IMR-90 (cell line): ENCODE measurements around the gene FADS1. TPM values are rescaled to one million over a fixed set of nuclear protein-coding genes. Genes with fewer than 3 reads are reported as not detected.

ENCODE experiments used
- ATAC-seq: fragments of 200-7000 bp; cut with Tn5 transposase; 2 replicates; pipeline ENCODE4 v1.9.1; 2020; ENCODE audit warnings: low read depth, mild to moderate bottlenecking, moderate library complexity
- BruUV-seq: library from RNA; stranded (reverse); fragments of 400-500 nt; replicated peaks from 2 replicates; lab custom pipeline; 2021; lab: Mats Ljungman, UMichigan
- CTCF ChIA-PET: fragments of 300-600 bp; formaldehyde crosslinking; extraction: SDS; loops from one replicate; lab custom pipeline; 2021; ENCODE audit warnings: antibody characterized with exemption; lab: Yijun Ruan, JAX
- POLR2A ChIA-PET: fragments of 300-600 bp; sonication (Branson Sonifier 250); formaldehyde crosslinking; loops from one replicate; lab custom pipeline; 2022; ENCODE audit warnings: antibody characterized with exemption; ENCODE audit not compliant: unreplicated experiment; lab: Charles Lee
- DNase-seq: peaks from one replicate; pipeline ENCODE4 v3.0.0; 2013
- H2AFZ ChIP-seq: replicated peaks from 2 replicates; pipeline ENCODE3; 2013; ENCODE audit warnings: low read length, mild to moderate bottlenecking; ENCODE audit not compliant: poor library complexity
- H2AK5ac ChIP-seq: 2 replicates; pipeline ENCODE4 v1.6.1; 2013; ENCODE audit warnings: low read depth, low read length, inconsistent platforms
- H2AK9ac ChIP-seq: replicated peaks from 2 replicates; pipeline ENCODE3; 2013; ENCODE audit warnings: mild to moderate bottlenecking, low read depth, low read length, moderate library complexity; ENCODE audit not compliant: poor library complexity
- H2BK120ac ChIP-seq: 2 replicates; pipeline ENCODE4 v1.6.1; 2013; ENCODE audit warnings: low read depth, low read length, inconsistent platforms
- H2BK15ac ChIP-seq: 3 replicates; pipeline ENCODE4 v1.6.1; 2013; ENCODE audit warnings: low read depth, low read length, inconsistent platforms
- H2BK20ac ChIP-seq: 2 replicates; pipeline ENCODE4 v1.6.1; 2013; ENCODE audit warnings: low read depth, mild to moderate bottlenecking, inconsistent platforms, low read length, moderate library complexity
- H2BK5ac ChIP-seq: 2 replicates; pipeline ENCODE4 v1.6.1; 2013; ENCODE audit warnings: mild to moderate bottlenecking, low read depth, low read length, inconsistent platforms; ENCODE audit not compliant: poor library complexity, severe bottlenecking
- H3K14ac ChIP-seq: replicated peaks from 2 replicates; pipeline ENCODE4 v1.6.1; 2013; ENCODE audit warnings: low read depth, low read length, inconsistent platforms
- H3K18ac ChIP-seq: 2 replicates; pipeline ENCODE4 v1.6.1; 2013; ENCODE audit warnings: low read depth, low read length, control low read depth
- H3K23ac ChIP-seq: 2 replicates; pipeline ENCODE4 v1.6.1; 2013; ENCODE audit warnings: low read depth, low read length, inconsistent platforms
- H3K27ac ChIP-seq: 2 replicates; pipeline ENCODE4 v1.5.1; 2013; ENCODE audit warnings: mild to moderate bottlenecking, control low read depth, low read length; ENCODE audit not compliant: insufficient read depth
- H3K27me3 ChIP-seq: 2 replicates; pipeline ENCODE4 v1.6.1; 2013; ENCODE audit warnings: low read length; ENCODE audit not compliant: control insufficient read depth, insufficient read depth
- H3K36me3 ChIP-seq: 2 replicates; pipeline ENCODE4 v1.6.1; 2013; ENCODE audit warnings: low read length, mixed read lengths; ENCODE audit not compliant: control insufficient read depth, insufficient read depth
- H3K4ac ChIP-seq: 2 replicates; pipeline ENCODE4 v1.6.1; 2013; ENCODE audit warnings: low read depth, low read length, inconsistent platforms
- H3K4me1 ChIP-seq: 2 replicates; pipeline ENCODE4 v1.6.1; 2013; ENCODE audit warnings: low read length, mixed read lengths; ENCODE audit not compliant: control insufficient read depth, insufficient read depth
- H3K4me2 ChIP-seq: 2 replicates; pipeline ENCODE4 v1.6.1; 2013; ENCODE audit warnings: low read depth, mild to moderate bottlenecking, control low read depth, low read length, moderate library complexity
- H3K4me3 ChIP-seq: 2 replicates; pipeline ENCODE4 v1.5.1; 2013; ENCODE audit warnings: low read depth, mild to moderate bottlenecking, control low read depth, low read length, moderate library complexity; ENCODE audit not compliant: insufficient read depth
- H3K56ac ChIP-seq: 2 replicates; pipeline ENCODE4 v1.6.1; 2013; ENCODE audit warnings: low read length, inconsistent platforms; ENCODE audit not compliant: insufficient read depth; ENCODE audit errors: extremely low read depth
- H3K79me1 ChIP-seq, 2 experiments: 2 replicates each; pipeline ENCODE4 v1.6.1; 2013; ENCODE audit warnings: low read length in 2 of 2, inconsistent platforms in 1 of 2, low read depth in 1 of 2
- H3K9ac ChIP-seq: 2 replicates; pipeline ENCODE4 v1.6.1; 2013; ENCODE audit warnings: low read depth, low read length, control low read depth
- H3K9me1 ChIP-seq: 2 replicates; pipeline ENCODE4 v1.6.1; 2013; ENCODE audit warnings: low read length, inconsistent platforms; ENCODE audit not compliant: insufficient read depth
- H3K9me3 ChIP-seq: 2 replicates; pipeline ENCODE4 v1.6.1; 2013; ENCODE audit warnings: low read length; ENCODE audit not compliant: control insufficient read depth, insufficient read depth
- H4K20me1 ChIP-seq: 2 replicates; pipeline ENCODE4 v1.6.1; 2013; ENCODE audit warnings: low read length, inconsistent platforms; ENCODE audit not compliant: insufficient read depth
- H4K5ac ChIP-seq: 2 replicates; pipeline ENCODE4 v1.6.1; 2013; ENCODE audit warnings: mild to moderate bottlenecking, low read depth, low read length, control low read depth
- H4K8ac ChIP-seq, 2 experiments: 2 replicates each; pipeline ENCODE4 v1.6.1; 2013; ENCODE audit warnings: low read depth in 2 of 2, low read length in 2 of 2, control low read depth in 1 of 2, inconsistent platforms in 1 of 2
- H4K91ac ChIP-seq: 2 replicates; pipeline ENCODE4 v1.6.1; 2013; ENCODE audit warnings: low read depth, low read length, inconsistent platforms; ENCODE audit not compliant: insufficient read depth
- BHLHE40 ChIP-seq: fragments of 150-350 bp; IDR thresholded peaks from 2 replicates; pipeline ENCODE4 v1.6.1; 2016; ENCODE audit warnings: mild to moderate bottlenecking, low read depth, low read length
- CEBPB ChIP-seq: IDR thresholded peaks from 2 replicates; pipeline ENCODE4 v1.6.1; 2012; ENCODE audit warnings: low read depth, low read length, improper control_type of control experiment
- FOS ChIP-seq: fragments of 150-350 bp; IDR thresholded peaks from 2 replicates; pipeline ENCODE4 v1.6.1; 2016; ENCODE audit warnings: low read depth, low read length
- MXI1 ChIP-seq: IDR thresholded peaks from 2 replicates; pipeline ENCODE4 v1.6.1; 2012; ENCODE audit warnings: low read depth, mild to moderate bottlenecking, low read length, moderate library complexity, borderline replicate concordance
- NFE2L2 ChIP-seq: fragments of 150-350 bp; IDR thresholded peaks from 2 replicates; pipeline ENCODE4 v1.6.1; 2016; ENCODE audit warnings: low read depth, mild to moderate bottlenecking, low read length
- POLR2A ChIP-seq: IDR thresholded peaks from 2 replicates; pipeline ENCODE4 v1.6.1; 2012; ENCODE audit warnings: mild to moderate bottlenecking, low read depth, low read length
- RAD21 ChIP-seq: IDR thresholded peaks from 2 replicates; pipeline ENCODE4 v1.6.1; 2012; ENCODE audit warnings: low read length, improper control_type of control experiment
- RFX5 ChIP-seq: IDR thresholded peaks from 2 replicates; pipeline ENCODE4 v1.8.0; 2012; ENCODE audit warnings: low read depth, mild to moderate bottlenecking, low read length, moderate library complexity
- SMC3 ChIP-seq: fragments of 150-350 bp; IDR thresholded peaks from 2 replicates; pipeline ENCODE4 v1.6.1; 2016; ENCODE audit warnings: low read depth, mild to moderate bottlenecking, antibody characterized with exemption, low read length, moderate library complexity
- WGBS, 2 experiments: methylation state at CpG; one replicate each; pipeline versions ENCODE4 v1.1.5 to v1.1.7; 2013; ENCODE audit warnings: missing lambda C conversion rate in 2 of 2; ENCODE audit not compliant: insufficient read length in 1 of 2; ENCODE audit errors: extremely low coverage in 2 of 2; 5-methylcytosine and 5-hydroxymethylcytosine counted together
- dilution Hi-C: fragments of 300-500 bp; cut with HindIII; formaldehyde crosslinking; loops from one replicate; pipeline ENCODE4 v1.14.3; 2018; ENCODE audit warnings: low sequenced_read_pairs; ENCODE audit not compliant: unreplicated experiment
- in situ Hi-C: fragments of 300-500 bp; cut with MboI; formaldehyde crosslinking; loops from 3 replicates; pipeline ENCODE4 v1.14.3; 2019; ENCODE audit warnings: low sequenced_read_pairs, inconsistent platforms, mixed read lengths
- intact Hi-C: fragments of 100-400 bp; cut with micrococcal nuclease; formaldehyde crosslinking; loops from 2 replicates; pipeline ENCODE4 v1.10.0; 2022
- polyA plus RNA-seq, 3 experiments: library from polyadenylated mRNA; depleted of rRNA; stranded (reverse); fragments of >200 nt; gene quantifications; 2 replicates each; pipeline ENCODE4 v1.2.3, GENCODE V29; 2012; ENCODE audit warnings: low replicate concordance in 1 of 3
- total RNA-seq: library from RNA; depleted of rRNA; stranded (reverse); fragments of >200 nt; gene quantifications from 2 replicates; pipeline ENCODE4 v1.2.3, GENCODE V29; 2012
- TF ChIP-seq, protein P1 (sequence below): fragments of 150-350 bp; IDR thresholded peaks from 2 replicates; pipeline ENCODE4 v1.6.1; 2016; ENCODE audit warnings: low read depth, mild to moderate bottlenecking, low read length, moderate library complexity, borderline replicate concordance
- TF ChIP-seq, protein P2 (sequence below): conservative IDR thresholded peaks from 2 replicates; pipeline ENCODE4 v1.5.1; 2012; ENCODE audit warnings: mild to moderate bottlenecking, low read depth, low read length, improper control_type of control experiment
- TF ChIP-seq, protein P3 (sequence below): fragments of 150-350 bp; IDR thresholded peaks from 2 replicates; pipeline ENCODE4 v1.6.1; 2017; ENCODE audit warnings: mild to moderate bottlenecking, antibody characterized with exemption, low read length, low read depth

Gene FADS1
- total and polyA plus RNA-seq, 2 of the 4 experiments (the other 2 are of a cell fraction) = 16.3 to 18.4 TPM

GRCh38 chr11:61834278-61835048, 17.7 kb upstream of the FADS1 start:
- Histone ChIP-seq H3K27me3 (no peaks in the 10 kb centered on the region), H4K91ac (0 out of 2 replicates have a peak overlapping the region, but pooled peaks have one; percentile 34), H3K56ac (no peak overlapping the region), H2BK15ac (no peak overlapping the region; the same call in 2 of the 3 replicates), H4K8ac (peak overlapping the region in 1 of 2 experiments; percentile 83; a peak in 1 of 4 replicates), H3K9ac (no peak overlapping the region), H3K79me1 (peaks cover 14 to 81% of the 10 kb centered on the region in 2 experiments), H2AK5ac (peak overlapping the region; percentile 28; the same call in 1 of the 2 replicates), H3K23ac (peak overlapping the region; percentile 80; the same call in 1 of the 2 replicates), H2BK120ac (peak overlapping the region; percentile 68), H3K14ac (peak overlapping the region; percentile 80), H2BK5ac (no peak overlapping the region), H4K20me1 (peaks cover 55% of the 10 kb centered on the region; the same call in 1 of the 2 replicates), H3K4me3 (no peak overlapping the region), H3K9me1 (peaks cover 24% of the 10 kb centered on the region), H4K5ac (no peak overlapping the region), H2AFZ (peak overlapping the region; percentile 79), H3K27ac (peak overlapping the region; percentile 5; the same call in 1 of the 2 replicates), H2AK9ac (peak overlapping the region; percentile 84), H3K36me3 (peaks cover 17% of the 10 kb centered on the region; the same call in 1 of the 2 replicates), H3K18ac (no peak overlapping the region; the same call in 1 of the 2 replicates), H3K4ac (peak overlapping the region; percentile 87), H3K4me2 (no peak overlapping the region), H2BK20ac (peak overlapping the region; percentile 25; the same call in 1 of the 2 replicates), H3K9me3 (no peaks in the 10 kb centered on the region), H3K4me1 (peaks cover 15% of the 10 kb centered on the region; the same call in 1 of the 2 replicates)
- peak; percentile 47 for DNase-seq
- CTCF ChIA-PET = interaction anchor here (1.5 kb wide), 1 partner anchor 37 kb away, joined by 6 read pairs; no protein-coding TSS in a partner anchor
- no TSS peak for BruUV-seq
- in situ Hi-C loops (no loop called here), dilution Hi-C loops (no loop called here), intact Hi-C loops (no loop called here)
- TF ChIP-seq, protein P1, sequence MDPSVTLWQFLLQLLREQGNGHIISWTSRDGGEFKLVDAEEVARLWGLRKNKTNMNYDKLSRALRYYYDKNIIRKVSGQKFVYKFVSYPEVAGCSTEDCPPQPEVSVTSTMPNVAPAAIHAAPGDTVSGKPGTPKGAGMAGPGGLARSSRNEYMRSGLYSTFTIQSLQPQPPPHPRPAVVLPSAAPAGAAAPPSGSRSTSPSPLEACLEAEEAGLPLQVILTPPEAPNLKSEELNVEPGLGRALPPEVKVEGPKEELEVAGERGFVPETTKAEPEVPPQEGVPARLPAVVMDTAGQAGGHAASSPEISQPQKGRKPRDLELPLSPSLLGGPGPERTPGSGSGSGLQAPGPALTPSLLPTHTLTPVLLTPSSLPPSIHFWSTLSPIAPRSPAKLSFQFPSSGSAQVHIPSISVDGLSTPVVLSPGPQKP = no peak
- TF ChIP-seq SMC3 (no peak), CEBPB (no peak), BHLHE40 (no peak), MXI1 (no peak), NFE2L2 (no peak), POLR2A (no peak), FOS (no peak), RFX5 (no peak), RAD21 (no peak)
- TF ChIP-seq, protein P2, sequence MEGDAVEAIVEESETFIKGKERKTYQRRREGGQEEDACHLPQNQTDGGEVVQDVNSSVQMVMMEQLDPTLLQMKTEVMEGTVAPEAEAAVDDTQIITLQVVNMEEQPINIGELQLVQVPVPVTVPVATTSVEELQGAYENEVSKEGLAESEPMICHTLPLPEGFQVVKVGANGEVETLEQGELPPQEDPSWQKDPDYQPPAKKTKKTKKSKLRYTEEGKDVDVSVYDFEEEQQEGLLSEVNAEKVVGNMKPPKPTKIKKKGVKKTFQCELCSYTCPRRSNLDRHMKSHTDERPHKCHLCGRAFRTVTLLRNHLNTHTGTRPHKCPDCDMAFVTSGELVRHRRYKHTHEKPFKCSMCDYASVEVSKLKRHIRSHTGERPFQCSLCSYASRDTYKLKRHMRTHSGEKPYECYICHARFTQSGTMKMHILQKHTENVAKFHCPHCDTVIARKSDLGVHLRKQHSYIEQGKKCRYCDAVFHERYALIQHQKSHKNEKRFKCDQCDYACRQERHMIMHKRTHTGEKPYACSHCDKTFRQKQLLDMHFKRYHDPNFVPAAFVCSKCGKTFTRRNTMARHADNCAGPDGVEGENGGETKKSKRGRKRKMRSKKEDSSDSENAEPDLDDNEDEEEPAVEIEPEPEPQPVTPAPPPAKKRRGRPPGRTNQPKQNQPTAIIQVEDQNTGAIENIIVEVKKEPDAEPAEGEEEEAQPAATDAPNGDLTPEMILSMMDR = no peak
- TF ChIP-seq, protein P3, sequence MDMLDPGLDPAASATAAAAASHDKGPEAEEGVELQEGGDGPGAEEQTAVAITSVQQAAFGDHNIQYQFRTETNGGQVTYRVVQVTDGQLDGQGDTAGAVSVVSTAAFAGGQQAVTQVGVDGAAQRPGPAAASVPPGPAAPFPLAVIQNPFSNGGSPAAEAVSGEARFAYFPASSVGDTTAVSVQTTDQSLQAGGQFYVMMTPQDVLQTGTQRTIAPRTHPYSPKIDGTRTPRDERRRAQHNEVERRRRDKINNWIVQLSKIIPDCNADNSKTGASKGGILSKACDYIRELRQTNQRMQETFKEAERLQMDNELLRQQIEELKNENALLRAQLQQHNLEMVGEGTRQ = no peak
- ATAC-seq = peak; percentile 55
- WGBS, 2 experiments = 72% methylated on average over 4 of the region's 12 CpGs; no CpG with 5 or more reads in 1 of the 2 experiments
- POLR2A ChIA-PET = interaction anchor here (0.6 kb wide), 2 partner anchors 34 to 1210 kb away, joined by 3 to 4 read pairs; no protein-coding TSS in a partner anchor
